ENCODE data around the gene PTPN20.

- TF ChIP-seq FOXM1 (IDR thresholded peaks at IDR 0.05; ENCODE audit: borderline replicate concordance): no peak
- no peak for TF ChIP-seq LEF1 (IDR thresholded peaks at IDR 0.05; ENCODE audit: borderline replicate concordance)
- no peak for TF ChIP-seq ELF4 (IDR thresholded peaks at IDR 0.05)
- no peak for TF ChIP-seq FOXA1 (IDR thresholded peaks at IDR 0.05)
- TF ChIP-seq ARNT (IDR thresholded peaks at IDR 0.05): no peak
- no peak for TF ChIP-seq L3MBTL2 (conservative IDR thresholded peaks at IDR 0.05)
- TF ChIP-seq NFRKB (IDR thresholded peaks at IDR 0.05): no peak
- TF ChIP-seq PKNOX1 (IDR thresholded peaks at IDR 0.05): no peak
These were observed 135.3 kb downstream of the PTPN20 start for GRCh38 chr10:47046321-47047126.
